ENCODE measurements around the gene GMEB2.

Gene GMEB2

DNA sequence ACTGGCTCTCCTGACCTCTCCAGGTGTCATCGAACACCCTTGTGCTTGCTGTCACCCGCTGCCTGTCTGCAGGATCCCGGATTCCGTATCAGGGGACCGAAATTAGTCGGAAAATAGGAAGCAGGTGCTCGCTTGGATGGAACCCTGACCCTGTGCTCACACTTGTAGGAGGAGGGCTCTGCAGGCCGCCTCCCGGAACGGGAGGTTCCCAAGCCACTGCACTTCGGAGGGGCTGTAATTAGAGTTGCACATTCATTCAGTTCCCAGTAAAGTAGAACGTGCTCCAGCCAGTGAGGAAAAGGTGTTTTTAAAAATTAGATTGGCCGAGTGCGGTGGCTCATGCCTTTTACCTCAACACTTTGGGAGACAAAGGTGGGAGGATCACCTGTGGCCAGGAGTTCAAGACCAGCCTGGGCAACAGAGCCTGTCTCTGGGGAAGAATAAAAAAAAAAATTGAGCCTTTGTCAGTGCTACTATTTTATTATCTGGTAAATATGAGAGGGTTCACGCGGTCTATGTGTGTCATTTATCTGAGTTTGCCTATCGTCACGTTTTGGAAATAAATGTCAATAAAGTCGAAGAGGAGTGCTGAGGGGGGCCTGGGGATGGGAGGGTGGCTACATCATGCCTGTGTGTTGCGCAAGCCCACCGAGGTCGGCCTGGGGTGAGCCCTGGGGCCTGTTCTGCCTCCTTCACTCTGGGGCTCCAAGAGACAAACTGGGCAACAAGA is 1.5 kb upstream of the GMEB2 start:
- Histone ChIP-seq H3K27ac (peak overlapping the region; percentile 27), H3K27me3 (replicated peaks) (no peaks in the 10 kb centered on the region)
- peak; percentile 52 for DNase-seq

DNA sequence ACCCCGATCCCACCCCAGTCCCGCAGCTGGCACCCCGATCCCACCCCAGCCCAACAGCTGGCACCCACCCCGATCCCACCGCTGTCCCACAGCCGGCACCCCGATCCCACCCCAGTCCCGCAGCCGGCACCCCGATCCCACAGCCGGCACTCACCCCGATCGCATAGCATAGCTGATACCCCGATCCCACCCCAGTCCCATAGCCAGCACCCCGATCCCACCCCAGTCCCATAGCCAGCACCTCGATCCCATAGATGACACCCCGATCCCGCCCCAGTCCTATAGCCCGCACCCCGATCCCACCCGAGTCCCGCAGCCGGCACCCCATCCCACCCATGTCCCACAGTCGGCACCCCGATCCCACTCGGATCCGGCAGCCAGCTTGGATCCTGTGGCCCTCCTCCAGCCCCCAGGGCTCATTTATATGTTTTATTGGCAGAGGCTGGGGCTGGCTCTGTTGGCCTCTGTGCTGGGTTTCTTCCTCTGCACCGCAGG is 897 bp upstream of the GMEB2 start:
- no peaks in the 10 kb centered on the region for H3K27me3 ChIP-seq (replicated peaks)
- in situ Hi-C loops (cut with HindIII; ENCODE audit: low pct_ligation_motif_present, low sequenced_read_pairs), result no loop called here
- DNase-seq, result no peak
- H3K36me3 ChIP-seq (replicated peaks), result no peaks in the 10 kb centered on the region
- H3K27ac ChIP-seq, result peak overlapping the region; percentile 27
- H3K4me3 ChIP-seq (ENCODE audit: low read depth, low read length), result peak overlapping the region; percentile 87
- TF ChIP-seq, protein P1, sequence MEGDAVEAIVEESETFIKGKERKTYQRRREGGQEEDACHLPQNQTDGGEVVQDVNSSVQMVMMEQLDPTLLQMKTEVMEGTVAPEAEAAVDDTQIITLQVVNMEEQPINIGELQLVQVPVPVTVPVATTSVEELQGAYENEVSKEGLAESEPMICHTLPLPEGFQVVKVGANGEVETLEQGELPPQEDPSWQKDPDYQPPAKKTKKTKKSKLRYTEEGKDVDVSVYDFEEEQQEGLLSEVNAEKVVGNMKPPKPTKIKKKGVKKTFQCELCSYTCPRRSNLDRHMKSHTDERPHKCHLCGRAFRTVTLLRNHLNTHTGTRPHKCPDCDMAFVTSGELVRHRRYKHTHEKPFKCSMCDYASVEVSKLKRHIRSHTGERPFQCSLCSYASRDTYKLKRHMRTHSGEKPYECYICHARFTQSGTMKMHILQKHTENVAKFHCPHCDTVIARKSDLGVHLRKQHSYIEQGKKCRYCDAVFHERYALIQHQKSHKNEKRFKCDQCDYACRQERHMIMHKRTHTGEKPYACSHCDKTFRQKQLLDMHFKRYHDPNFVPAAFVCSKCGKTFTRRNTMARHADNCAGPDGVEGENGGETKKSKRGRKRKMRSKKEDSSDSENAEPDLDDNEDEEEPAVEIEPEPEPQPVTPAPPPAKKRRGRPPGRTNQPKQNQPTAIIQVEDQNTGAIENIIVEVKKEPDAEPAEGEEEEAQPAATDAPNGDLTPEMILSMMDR (IDR thresholded peaks at IDR 0.05; ENCODE audit: low read depth, low read length, missing control alignments), result no peak

More for the DNA sequence above, 1.5 kb upstream of the GMEB2 start:
- H3K36me3 ChIP-seq (replicated peaks), result no peaks in the 10 kb centered on the region
- TF ChIP-seq, protein P1 (IDR thresholded peaks at IDR 0.05; ENCODE audit: low read depth, low read length, missing control alignments), result no peak
- peak overlapping the region; percentile 87 for H3K4me3 ChIP-seq (ENCODE audit: low read depth, low read length)
- in situ Hi-C loops (cut with HindIII; ENCODE audit: low pct_ligation_motif_present, low sequenced_read_pairs), result no loop called here

DNA sequence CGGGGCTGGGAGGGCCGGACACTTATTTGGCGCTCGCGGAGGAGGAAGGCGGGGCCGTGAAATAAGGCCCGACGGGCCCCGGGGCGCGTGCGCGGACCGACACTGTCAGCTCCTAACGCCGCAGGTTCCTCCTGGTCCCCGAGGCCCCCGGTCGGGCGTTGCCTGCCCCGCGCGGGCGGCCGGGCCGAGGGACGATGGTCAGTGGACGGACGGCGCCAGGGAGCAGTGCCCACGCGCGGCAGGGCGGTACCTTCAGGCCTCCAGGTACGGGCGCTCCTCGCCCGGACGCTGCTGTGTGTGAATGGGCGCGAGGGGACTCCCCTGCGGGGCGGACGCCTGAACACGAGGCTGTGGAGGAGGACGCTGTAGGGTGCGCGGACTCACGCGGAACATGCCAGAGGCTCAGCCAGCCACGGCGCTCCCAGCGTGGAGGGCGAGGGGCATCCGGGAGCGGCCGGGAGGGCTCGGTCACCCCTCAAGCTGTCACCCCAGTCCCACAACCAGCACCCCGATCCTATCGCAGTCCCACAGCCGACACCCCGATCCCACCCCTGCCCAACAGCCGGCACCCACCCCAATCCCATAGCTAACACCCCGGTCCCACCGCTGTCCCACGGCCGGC is 339 bp upstream of the GMEB2 start:
- in situ Hi-C loops (cut with HindIII; ENCODE audit: low pct_ligation_motif_present, low sequenced_read_pairs), result no loop called here
- DNase-seq, result peak; percentile 86
- H3K4me3 ChIP-seq (ENCODE audit: low read depth, low read length), result peak overlapping the region; percentile 87
- peak overlapping the region; percentile 92 for H3K27ac ChIP-seq
- TF ChIP-seq, protein P1 (IDR thresholded peaks at IDR 0.05; ENCODE audit: low read depth, low read length, missing control alignments), result no peak
- no peaks in the 10 kb centered on the region for H3K27me3 ChIP-seq (replicated peaks)
- no peaks in the 10 kb centered on the region for H3K36me3 ChIP-seq (replicated peaks)

DNA sequence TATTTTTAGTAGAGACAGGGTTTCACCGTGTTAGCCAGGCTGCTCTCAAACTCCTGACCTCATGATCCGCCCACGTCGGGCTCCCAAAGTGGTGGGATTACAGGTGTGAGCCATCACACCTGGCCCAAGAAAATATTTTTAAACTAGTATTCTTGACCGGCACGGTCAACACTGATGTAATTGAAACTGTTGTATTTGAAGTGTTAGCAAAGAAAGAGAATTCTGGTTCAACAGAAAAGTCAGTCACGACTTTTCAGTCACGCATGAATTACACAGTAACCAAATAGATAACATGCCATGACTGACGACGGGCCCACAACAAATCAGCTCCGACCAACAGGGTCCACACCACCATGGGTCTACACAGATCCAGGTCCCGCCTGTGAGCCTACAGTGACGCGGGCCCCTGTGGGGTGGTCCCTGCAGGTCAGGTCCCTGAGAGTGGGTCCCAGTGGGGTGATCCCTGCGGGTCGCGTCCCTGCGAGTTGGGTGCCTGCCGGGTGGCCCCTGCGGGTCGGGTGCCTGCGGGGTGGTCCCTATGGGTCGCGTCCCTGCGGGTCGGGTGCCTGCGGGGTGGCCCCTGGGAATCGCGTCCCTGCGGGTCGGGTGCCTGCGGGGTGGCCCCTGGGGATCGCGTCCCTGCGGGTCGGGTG is 1.0 kb downstream of the GMEB2 start:
- in situ Hi-C loops (cut with HindIII; ENCODE audit: low pct_ligation_motif_present, low sequenced_read_pairs), result no loop called here
- TF ChIP-seq, protein P1 (IDR thresholded peaks at IDR 0.05; ENCODE audit: low read depth, low read length, missing control alignments), result no peak
- DNase-seq, result peak; percentile 22
- Histone ChIP-seq H3K36me3 (replicated peaks) (no peaks in the 10 kb centered on the region), H3K4me3 (ENCODE audit: low read depth, low read length) (peak overlapping the region; percentile 74), H3K27me3 (replicated peaks) (no peaks in the 10 kb centered on the region), H3K27ac (peak overlapping the region; percentile 92)

GRCh38 chr20:63624486-63624885 is 2.4 kb downstream of the GMEB2 start:
- TF ChIP-seq, protein P1 (IDR thresholded peaks at IDR 0.05; ENCODE audit: low read depth, low read length, missing control alignments), result no peak
- H3K4me3 ChIP-seq (ENCODE audit: low read depth, low read length), result no peak overlapping the region
- H3K27me3 ChIP-seq (replicated peaks), result no peaks in the 10 kb centered on the region
- no peak overlapping the region for H3K27ac ChIP-seq
- in situ Hi-C loops (cut with HindIII; ENCODE audit: low pct_ligation_motif_present, low sequenced_read_pairs), result no loop called here
- no peaks in the 10 kb centered on the region for H3K36me3 ChIP-seq (replicated peaks)
- peak; percentile 9 for DNase-seq
